Right lobe of liver (tissue), 4 donors: ENCODE results near the gene CSGALNACT2.

Source experiments
- POLR2A ChIP-seq: fragments of 450-650 bp; IDR thresholded peaks from one replicate; pipeline ENCODE4 v1.6.1; 2017; ENCODE audit warnings: antibody characterized with exemption, mild to moderate bottlenecking
- TF ChIP-seq, protein P1 (sequence below), 4 donors: fragments of 200-600 bp in 3 of 4; fragments of 450-650 bp in 1 of 4; IDR thresholded peaks; one replicate each; pipeline versions ENCODE4 v1.5.1 to v1.8.0; 2016 to 2022; ENCODE audit warnings: antibody characterized with exemption in 4 of 4, mild to moderate bottlenecking in 2 of 4
- donor health status: DM: no; HTN: no; CAD: no.
- donor health status: DM: no; HTN: no; CAD: no.
- donor health status: DM: no; HTN: yes; CAD: no.

GRCh38 chr10:43226851-43227845 lies 88.9 kb downstream of the CSGALNACT2 start:
- TF ChIP-seq, protein P1, sequence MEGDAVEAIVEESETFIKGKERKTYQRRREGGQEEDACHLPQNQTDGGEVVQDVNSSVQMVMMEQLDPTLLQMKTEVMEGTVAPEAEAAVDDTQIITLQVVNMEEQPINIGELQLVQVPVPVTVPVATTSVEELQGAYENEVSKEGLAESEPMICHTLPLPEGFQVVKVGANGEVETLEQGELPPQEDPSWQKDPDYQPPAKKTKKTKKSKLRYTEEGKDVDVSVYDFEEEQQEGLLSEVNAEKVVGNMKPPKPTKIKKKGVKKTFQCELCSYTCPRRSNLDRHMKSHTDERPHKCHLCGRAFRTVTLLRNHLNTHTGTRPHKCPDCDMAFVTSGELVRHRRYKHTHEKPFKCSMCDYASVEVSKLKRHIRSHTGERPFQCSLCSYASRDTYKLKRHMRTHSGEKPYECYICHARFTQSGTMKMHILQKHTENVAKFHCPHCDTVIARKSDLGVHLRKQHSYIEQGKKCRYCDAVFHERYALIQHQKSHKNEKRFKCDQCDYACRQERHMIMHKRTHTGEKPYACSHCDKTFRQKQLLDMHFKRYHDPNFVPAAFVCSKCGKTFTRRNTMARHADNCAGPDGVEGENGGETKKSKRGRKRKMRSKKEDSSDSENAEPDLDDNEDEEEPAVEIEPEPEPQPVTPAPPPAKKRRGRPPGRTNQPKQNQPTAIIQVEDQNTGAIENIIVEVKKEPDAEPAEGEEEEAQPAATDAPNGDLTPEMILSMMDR (IDR thresholded peaks at IDR 0.05) = no peak
- TF ChIP-seq POLR2A = no peak
